ENCODE results near the gene SERPINB2.
"Not testable (repeated sequence)": the region's sequence is repeated elsewhere in the genome, so short reads cannot be mapped to it uniquely, and the experiment has no call there.

Gene SERPINB2

DNA sequence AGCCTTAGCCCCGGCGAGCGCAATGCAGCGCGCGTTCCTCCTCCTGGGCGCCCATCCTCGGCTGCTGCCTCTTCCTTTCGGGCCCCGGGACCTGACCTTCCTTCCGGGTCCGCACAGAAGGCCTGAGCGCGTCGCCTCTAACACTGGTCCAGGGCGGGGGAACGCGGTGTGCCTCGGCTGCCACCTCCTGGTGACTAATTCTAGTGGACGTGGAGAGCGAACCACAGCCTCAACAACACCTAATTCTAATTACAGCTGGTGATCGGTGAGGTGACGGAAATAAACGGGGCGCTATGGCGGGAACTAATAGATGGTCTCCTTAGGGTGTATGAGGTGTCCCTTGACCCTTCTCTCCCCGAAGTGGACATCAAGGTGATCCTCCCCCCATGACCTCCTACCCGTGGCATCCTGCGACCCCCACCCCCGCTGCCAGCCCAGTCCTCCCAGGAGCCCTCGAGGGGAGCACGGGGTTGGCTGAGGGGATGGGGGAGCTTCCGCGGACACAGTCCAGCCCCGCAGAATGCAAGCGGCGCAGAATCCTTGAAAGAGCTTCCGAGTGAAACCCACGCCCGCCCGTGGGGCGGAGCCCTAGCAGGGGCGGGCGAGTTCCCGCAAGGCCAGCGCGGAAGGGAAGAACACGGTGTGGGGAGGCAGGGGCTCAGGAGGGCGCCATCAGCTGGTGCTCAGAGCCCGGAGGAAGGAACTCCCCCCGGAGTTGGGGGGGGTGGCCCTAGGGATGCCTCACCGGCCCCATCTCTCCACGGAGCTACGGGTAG lies 48.8 kb downstream of the SERPINB2 start:
- DNase-seq (ENCODE audit: low spot score) = peak; percentile 74

DNA sequence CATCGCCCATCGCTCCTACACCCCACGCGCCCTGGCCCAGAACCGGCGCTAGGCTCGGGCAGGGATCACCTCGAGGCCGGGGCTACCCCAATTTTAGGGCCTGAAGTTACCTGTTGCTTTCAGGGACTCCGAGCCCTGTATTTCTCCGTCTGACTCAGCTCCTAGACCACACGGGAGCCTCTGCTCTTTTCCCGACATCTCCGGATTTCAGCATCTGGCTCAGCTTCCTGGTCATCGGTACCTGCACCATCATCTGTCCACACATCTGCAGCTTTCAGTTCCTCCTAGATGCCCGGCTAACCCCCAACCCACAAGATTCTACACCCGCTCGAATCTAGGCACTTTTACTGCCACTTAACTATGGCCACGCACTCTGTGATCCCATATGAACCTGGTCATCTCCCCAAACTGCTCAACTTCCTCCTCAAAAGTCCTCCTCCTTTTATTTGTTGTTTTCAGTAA lies 49.5 kb downstream of the SERPINB2 start:
- DNase-seq (ENCODE audit: low spot score) = no peak

DNA sequence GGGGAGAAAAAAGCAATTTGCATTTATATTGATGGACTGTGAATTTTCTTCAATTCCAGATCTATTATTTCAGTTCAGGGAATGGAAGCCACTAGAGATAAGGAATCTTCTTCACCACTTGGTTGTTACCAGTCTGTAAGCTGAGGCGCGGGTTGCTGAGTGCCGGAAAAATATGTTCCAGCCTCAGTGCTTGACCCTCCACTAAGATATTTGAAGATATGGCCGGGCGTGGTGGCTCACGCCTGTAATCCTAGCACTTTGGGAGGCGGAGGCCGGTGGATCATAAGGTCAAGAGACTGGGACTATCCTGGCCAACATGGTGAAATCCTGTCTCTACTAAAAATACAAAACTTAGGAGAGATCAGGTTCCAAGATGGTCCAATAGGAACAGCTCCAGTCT lies 52.5 kb downstream of the SERPINB2 start:
- DNase-seq (ENCODE audit: low spot score) = no peak

DNA sequence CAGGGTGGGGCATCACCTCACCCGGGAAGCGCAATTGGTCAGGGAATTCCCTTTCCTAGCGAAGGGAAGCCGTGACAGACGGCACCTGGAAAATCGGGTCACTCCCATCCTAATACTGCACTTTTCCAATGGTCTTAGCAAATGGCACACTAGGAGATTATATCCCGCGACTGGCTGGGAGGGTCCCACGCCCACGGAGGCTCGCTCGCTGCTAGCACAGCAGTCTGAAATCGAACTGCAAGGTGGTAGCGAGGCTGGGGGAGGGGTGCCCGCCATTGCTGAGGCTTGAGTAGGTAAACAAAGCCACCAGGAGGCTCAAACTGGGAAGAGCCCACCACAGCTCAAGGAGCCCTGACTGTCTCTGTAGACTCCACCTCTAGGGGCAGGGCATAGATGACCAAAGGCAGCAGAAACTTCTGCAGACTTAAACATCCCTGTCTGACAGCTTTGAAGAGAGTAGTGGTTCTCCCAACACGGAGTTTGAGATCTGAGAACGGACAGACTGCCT lies 53.1 kb downstream of the SERPINB2 start:
- not testable (repeated sequence) for DNase-seq (ENCODE audit: low spot score)

DNA sequence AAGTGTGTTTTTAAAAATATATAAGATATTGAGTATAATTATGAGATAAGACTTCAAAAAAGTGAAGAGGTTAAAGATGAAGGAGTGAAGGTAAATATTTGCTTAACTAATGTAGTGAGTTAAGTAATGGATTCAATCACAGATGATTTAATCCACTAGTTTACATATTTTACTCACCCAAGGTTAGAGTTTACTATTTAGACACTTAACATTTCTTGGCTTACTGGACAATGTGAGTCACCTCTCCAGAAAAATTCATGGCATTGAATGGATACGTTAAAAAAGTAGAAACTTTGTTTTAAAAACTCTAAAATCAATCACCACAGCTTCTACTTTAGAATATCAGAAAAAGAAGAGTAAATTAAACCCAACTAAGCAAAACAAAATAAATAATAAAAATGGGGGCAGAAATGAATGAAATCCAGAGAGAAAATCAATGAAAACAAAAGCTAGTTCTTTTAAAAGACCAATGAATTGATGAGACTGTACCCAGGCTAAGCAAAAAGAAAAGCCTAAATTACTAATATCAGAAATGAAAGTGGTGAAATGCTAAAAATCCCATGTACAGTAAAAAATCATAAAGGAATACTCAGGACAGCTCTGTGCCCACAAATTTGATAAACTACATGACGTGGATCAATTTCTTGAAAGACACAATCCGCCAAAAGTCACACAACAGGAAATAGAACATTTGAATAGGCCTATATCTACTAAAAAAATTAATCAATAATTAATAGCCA lies 59.7 kb downstream of the SERPINB2 start:
- no peak for DNase-seq (ENCODE audit: low spot score)

DNA sequence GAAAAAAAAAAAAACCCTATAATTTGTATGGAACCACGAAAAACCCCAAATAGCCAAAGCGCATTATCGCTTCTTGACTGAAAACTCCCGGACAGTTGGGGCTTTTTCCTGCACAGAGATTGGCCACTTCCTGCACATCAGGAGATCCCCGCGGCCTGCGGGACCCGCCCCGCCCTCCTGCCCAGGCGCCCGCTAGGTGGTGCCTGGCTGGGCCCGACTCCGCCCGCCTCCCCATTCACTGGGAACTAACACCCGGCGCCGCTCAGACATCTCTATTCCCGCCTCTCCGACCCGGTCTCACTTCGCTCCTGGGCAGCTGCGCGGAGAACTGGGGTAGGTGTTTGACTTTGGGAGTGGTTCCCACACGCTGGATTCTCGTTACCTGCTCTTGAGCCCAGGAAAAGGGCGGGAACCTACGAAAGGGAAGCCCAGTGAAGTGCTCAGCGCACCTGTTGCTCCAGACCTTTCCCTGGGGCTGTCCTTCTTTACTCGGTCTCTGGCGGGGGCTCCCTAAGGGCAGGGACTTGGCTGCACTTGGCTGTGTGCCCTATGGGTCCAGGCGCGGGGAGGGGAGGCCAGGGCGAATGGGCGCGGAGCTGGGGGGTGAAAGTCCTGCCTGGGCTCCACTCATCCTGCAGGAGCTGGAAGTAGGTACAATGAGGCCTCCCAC lies 61.7 kb downstream of the SERPINB2 start, which contains the start of gene HMSD:
Gene HMSD (plus strand): TSS at position 234 of the 670 bp plus-strand sequence. CDS start 4,155 bp downstream, outside the sequence.
- peak; percentile 38 for DNase-seq (ENCODE audit: low spot score)

DNA sequence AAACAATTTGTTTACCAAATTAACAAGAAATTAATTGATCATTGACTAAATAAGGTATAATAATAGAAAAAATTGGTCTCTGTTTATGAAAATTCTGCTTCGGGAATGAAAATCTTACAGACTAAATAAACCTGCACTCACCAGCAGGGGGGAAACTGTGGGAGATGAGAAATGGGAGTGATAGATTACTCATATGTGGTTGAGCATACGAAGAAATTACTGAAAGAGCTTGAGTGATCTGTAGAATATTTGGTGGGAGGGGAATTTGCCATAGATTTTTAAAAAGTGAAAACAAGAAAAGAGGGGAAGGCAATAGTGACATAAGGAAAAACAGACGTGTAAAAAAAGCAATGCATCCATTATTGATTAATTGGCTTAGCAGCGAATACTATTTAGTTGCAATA lies 63.8 kb downstream of the SERPINB2 start:
- peak; percentile 33 for DNase-seq (ENCODE audit: low spot score)
